Activated CD8-positive, alpha-beta memory T cell treated with anti-CD3 and anti-CD28 coated beads for 24 hours (primary cell): ENCODE data around the gene RPS6KC1.
"Not testable (repeated sequence)": the region's sequence is repeated elsewhere in the genome, so short reads cannot be mapped to it uniquely, and the experiment has no call there.

Experiments used
- DNase-seq: peaks from one replicate; pipeline ENCODE4 v3.0.0-alpha.2; 2020

Gene RPS6KC1

DNA sequence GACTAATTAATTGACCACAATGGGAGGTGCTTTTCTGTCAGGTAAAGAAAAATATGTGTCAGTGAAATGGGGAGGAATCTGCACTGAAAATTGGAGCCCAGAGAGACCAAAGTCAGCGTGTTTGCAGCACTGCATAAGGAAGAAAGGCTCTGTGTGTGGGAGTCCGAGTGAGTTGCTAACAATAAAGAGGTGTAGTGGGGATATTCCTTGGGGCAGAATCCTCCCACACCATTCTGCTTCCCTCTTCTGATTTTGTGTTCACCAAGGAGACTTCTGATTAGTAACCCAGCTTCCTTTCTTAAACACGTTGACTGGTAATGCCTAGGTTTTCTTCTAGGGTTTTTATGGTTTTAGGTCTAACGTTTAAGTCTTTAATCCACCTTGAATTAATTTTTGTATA is 240.5 kb downstream of the RPS6KC1 start:
- DNase-seq = no peak

DNA sequence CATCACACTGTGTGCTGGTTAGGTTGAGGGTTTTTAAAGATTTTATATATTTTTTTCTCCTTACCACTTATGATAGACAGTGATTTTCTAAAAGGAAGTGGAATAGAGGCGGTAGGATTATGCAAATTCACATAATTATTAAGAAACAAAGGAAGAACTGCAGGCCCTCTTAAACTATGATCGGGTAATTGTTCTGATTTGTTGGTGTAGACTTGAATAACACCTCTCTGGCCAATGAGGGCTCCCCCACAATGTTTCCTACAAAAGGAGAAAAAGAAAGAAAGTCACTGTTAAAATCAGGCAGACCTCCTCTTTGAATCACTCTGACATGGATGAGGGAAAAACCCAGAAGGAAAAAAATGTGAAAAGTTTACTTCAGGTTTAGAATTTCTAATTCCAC is 241.6 kb downstream of the RPS6KC1 start:
- no peak for DNase-seq

DNA sequence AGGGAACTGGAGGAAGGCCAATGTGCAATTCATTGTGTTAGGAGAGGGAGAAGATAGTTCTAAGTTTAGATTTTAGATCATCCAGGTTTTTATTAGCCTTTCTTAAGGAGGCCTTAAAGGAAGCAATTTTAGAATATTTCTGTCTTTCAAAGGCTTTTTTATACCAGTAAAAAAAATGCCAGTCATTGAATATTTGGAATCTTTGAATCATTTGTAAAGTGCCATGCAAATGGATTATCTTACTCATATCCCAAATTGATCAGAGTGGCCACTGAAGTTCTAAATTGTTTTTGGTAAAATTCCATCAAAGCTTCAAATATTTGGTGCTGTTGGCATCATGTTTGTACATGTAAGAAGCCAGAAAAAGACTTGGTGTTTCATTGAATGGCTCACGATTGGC is 244.8 kb downstream of the RPS6KC1 start:
- DNase-seq = no peak

DNA sequence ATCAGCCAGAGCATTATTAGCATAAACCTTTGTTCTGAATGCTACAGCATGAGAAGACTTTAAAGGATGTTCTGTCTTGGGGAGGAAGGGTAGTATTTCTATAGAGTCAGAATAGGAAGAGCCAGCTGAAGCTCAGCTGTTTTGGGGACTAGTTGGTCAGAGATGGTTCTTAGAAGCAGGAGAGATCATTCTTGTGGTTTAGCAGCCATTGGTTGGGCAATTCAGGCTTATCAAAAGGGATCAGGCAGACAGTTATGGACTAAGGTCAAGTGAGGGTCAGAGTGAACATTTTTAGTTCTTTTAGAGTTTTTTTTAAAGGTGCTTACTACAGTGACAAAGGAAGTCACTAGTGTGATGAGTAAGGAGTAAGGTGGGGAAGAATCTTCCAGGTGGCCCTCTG is 245.5 kb downstream of the RPS6KC1 start:
- no peak for DNase-seq

DNA sequence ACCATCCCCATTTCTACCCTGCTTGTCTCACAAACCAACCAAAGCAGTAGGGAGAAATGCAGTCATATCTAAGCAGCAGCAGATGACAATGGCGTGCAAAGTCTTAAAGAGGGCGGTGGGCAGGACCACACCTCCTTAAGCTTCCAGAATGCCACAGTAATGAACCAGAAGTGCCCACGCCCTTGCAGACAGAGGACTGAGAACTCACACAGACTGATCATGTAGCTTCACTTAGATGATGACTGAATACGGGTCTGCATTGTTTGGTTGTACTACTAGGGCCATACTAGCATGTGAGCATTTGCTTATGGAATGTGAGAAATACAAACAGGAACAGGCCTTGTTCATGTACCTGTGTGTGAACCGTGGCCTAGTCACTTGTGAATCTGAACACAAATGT is 246.0 kb downstream of the RPS6KC1 start:
- DNase-seq = no peak

DNA sequence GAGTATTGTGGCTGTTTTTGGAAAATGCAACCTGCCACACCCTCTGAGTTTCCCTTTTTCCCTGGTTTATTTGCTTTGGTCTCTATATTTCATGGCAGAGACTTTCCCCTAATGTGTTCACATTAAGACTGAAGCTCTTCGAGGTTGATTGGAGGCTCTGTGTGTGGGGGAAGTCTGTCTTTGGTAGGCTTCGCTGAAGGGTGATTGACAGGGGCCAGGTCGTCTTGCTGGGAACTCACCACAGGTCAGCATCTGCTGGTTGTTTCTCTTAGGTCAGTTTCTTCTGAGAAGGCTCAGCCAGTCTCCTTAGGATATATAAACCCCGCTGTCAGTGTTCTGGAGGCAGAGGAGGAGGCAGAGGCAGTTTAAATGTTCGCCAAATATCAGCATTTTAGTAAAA is 249.4 kb downstream of the RPS6KC1 start:
- no peak for DNase-seq

DNA sequence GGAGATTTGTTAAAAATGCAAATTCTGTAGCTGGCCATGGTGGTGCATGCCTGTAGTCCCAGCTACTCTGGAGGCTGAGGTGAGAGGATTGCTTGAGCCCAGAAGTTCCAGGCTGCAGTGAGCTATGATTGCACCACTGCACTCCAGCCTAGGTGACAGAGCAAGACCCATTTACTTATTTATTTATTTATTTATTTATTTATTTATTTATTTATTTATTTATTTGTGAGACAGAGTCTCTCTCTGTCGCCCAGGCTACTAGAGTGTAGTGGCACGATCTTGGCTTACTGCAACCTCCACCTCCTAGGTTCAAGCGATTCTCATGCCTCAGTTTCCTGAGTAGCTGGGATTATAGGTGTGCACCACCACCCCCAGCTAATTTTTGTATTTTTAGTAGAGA is 250.5 kb downstream of the RPS6KC1 start:
- not testable (repeated sequence) for DNase-seq

DNA sequence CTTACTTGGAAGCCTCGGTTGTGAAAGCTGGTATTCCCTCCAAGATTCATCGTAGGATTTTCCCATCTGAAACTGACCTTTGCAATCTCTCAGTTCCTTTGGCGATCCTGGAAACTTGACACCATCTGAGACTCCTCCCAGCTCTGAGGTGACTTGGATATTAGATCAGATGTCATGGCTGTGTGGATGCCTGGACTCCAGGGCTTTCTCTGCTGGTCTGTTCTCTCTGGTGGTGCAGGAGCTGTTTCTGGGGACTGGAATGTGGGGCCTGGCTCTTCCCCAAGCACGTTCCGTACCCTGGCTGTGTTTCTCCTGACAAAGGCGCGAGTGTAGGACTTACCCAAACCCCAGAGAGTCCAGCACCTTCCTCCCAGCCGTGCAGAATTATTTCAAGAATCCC is 252.2 kb downstream of the RPS6KC1 start:
- no peak for DNase-seq

DNA sequence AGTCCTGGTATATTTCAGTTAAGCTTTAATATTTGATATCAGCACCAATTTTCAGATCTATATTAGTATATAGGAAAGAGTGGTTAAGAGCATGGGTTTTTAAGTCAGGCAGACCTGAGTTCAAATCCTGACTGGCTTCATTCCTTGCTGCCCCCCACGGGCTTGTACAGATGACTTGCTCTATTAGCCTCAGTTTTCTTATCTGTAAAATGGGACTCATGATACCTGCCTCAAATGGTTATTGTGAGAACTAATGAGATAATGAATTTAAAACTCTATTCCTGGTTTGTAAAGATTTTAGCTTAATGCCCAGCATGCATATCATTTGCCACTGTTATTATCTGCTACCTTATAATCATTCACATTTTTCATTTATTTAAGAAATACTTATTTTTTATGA is 264.5 kb downstream of the RPS6KC1 start:
- no peak for DNase-seq

DNA sequence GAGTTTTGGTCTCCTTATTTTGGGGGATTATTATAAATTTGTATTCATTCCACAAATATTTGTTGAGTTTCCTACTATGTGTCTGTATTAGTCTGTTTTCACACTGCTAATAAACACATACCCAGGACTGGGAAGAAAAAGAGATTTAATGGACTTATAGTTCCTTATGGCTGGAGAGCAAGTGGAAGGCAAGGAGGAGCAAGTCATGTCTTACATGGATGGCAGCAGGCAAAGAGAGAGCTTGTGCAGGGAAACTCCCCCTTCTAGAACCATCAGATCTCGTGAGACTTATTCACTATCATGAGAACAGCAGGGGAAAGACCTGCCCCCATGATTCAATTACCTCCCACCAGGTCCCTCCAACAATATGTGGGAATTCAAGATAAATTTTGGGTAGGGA is 267.4 kb downstream of the RPS6KC1 start:
- DNase-seq = not testable (repeated sequence)

DNA sequence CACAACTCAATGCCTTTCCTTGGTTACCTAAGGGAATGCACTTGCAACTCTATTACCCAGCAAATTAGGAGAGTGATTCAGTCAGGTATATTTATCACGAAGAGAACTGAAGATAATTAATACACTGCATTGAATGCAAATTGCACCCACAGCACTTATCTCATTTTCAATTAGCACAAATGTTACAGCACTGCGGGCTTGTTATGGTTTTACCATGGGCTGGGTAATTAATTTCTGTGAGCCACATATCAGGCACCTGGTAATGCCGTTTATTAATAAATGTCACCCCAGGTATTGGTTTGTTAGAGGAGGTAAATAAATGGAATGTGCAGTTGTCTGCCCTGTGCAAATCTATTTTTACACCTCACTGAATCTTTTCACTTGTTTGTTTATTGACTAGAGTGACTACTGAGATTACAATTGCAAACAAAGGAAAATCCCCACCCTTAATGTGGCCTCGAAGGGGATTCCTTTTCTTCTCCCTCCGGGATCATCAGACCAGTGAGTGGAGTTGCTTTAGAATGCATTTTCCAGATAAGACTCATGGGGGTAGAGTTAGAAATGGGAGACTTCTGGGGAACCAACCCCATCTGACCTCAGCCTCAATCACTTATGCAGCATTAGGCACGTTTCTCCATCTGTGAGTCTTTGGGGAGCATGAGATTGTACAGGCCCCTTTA is 269.3 kb downstream of the RPS6KC1 start:
- DNase-seq = no peak
